ENCODE results near the gene LRRC7. TPM values are rescaled to one million over a fixed set of nuclear protein-coding genes. Genes with fewer than 3 reads are reported as not detected.

Gene LRRC7
- total and polyA plus RNA-seq, 7 donors, result 0.33 to 1.2 (median 0.94) TPM; not detected in 2

GRCh38 chr1:69993810-69994209 lies 426.1 kb downstream of the LRRC7 start:
- TF ChIP-seq CTCF (IDR thresholded peaks at IDR 0.05), result no peak
- ATAC-seq, result no peak
- Histone ChIP-seq H3K9me3 (no peaks in the 10 kb centered on the region), H3K36me3 (ENCODE audit: insufficient read depth in 1 of 2, low read depth in 1 of 2) (no peaks in the 10 kb centered on the region), H3K27me3 (ENCODE audit: insufficient read depth in 3 of 3, low read length in 2 of 3) (no peaks in the 10 kb centered on the region), H3K4me1 (no peaks in the 10 kb centered on the region), H3K4me3 (no peak overlapping the region), H3K27ac (no peak overlapping the region)
- intact Hi-C loops (cut with DNase I), result no loop called here
- DNase-seq, result no peak
- WGBS, 3 donors, result 30 to 47% (median 30%) methylated on average over 4 of the region's 4 CpGs

GRCh38 chr1:69994241-69994640 lies 426.5 kb downstream of the LRRC7 start:
- H3K27ac ChIP-seq, result no peak overlapping the region
- no peaks in the 10 kb centered on the region for H3K9me3 ChIP-seq
- H3K4me3 ChIP-seq, result no peak overlapping the region
- no peaks in the 10 kb centered on the region for H3K4me1 ChIP-seq
- no peak for ATAC-seq
- intact Hi-C loops (cut with DNase I), result no loop called here
- no peak for DNase-seq
- 10 to 24% (median 11%) methylated on average over 1 of the region's 1 CpG for WGBS, 3 donors
- TF ChIP-seq CTCF (IDR thresholded peaks at IDR 0.05), result no peak
- no peaks in the 10 kb centered on the region for H3K36me3 ChIP-seq (ENCODE audit: insufficient read depth in 1 of 2, low read depth in 1 of 2)
- no peaks in the 10 kb centered on the region for H3K27me3 ChIP-seq (ENCODE audit: insufficient read depth in 3 of 3, low read length in 2 of 3)

- WGBS, 3 donors, result 78 to 100% (median 88%) methylated on average over 1 of the region's 1 CpG
- TF ChIP-seq CTCF (IDR thresholded peaks at IDR 0.05), result no peak
- no peak for ATAC-seq
Measured at GRCh38 chr1:69998847-69999246, 431.1 kb downstream of the LRRC7 start.

GRCh38 chr1:70003211-70003908 lies 435.6 kb downstream of the LRRC7 start:
- no peaks in the 10 kb centered on the region for H3K9me3 ChIP-seq
- H3K36me3 ChIP-seq (ENCODE audit: insufficient read depth in 1 of 2, low read depth in 1 of 2), result no peaks in the 10 kb centered on the region
- no peaks in the 10 kb centered on the region for H3K4me1 ChIP-seq
- no peaks in the 10 kb centered on the region for H3K27me3 ChIP-seq (ENCODE audit: insufficient read depth in 3 of 3, low read length in 2 of 3)
- intact Hi-C loops (cut with DNase I), result no loop called here
- no peak for TF ChIP-seq CTCF (IDR thresholded peaks at IDR 0.05)
- WGBS, 3 donors, result 74 to 90% (median 85%) methylated on average over 1 of the region's 1 CpG
- H3K27ac ChIP-seq, result no peak overlapping the region
- no peak overlapping the region for H3K4me3 ChIP-seq
- ATAC-seq, result no peak
- DNase-seq, result no peak

More at GRCh38 chr1:69998847-69999246, 431.1 kb downstream of the LRRC7 start:
- H3K4me3 ChIP-seq, result no peak overlapping the region
- no peaks in the 10 kb centered on the region for H3K27me3 ChIP-seq (ENCODE audit: insufficient read depth in 3 of 3, low read length in 2 of 3)
- H3K9me3 ChIP-seq, result no peaks in the 10 kb centered on the region
- no peaks in the 10 kb centered on the region for H3K36me3 ChIP-seq (ENCODE audit: insufficient read depth in 1 of 2, low read depth in 1 of 2)
- intact Hi-C loops (cut with DNase I), result no loop called here
- DNase-seq, result no peak
- no peaks in the 10 kb centered on the region for H3K4me1 ChIP-seq
- H3K27ac ChIP-seq, result no peak overlapping the region

Data from psoas muscle (tissue), 8 donors.